KOPT-K1 (cell line): ENCODE results near the gene OSBPL9.

ENCODE experiments used
- H3K27ac ChIP-seq: fragments of 200-600 bp; sonication (generic); 2 replicates; pipeline ENCODE4 v1.5.1; 2016; ENCODE audit warnings: antibody characterized with exemption, mild to moderate bottlenecking, low read depth, low read length; ENCODE audit not compliant: poor library complexity, severe bottlenecking
- H3K36me3 ChIP-seq: fragments of 200-600 bp; sonication (generic); 2 replicates; pipeline ENCODE4 v1.5.1; 2017; ENCODE audit warnings: antibody characterized with exemption, mild to moderate bottlenecking, low read length, moderate library complexity; ENCODE audit not compliant: insufficient read depth
- H3K9me3 ChIP-seq: fragments of 200-600 bp; sonication (generic); 2 replicates; pipeline ENCODE4 v1.5.1; 2017; ENCODE audit warnings: antibody characterized with exemption, low read length, mild to moderate bottlenecking; ENCODE audit not compliant: insufficient read depth, poor library complexity, severe bottlenecking

Gene OSBPL9

DNA sequence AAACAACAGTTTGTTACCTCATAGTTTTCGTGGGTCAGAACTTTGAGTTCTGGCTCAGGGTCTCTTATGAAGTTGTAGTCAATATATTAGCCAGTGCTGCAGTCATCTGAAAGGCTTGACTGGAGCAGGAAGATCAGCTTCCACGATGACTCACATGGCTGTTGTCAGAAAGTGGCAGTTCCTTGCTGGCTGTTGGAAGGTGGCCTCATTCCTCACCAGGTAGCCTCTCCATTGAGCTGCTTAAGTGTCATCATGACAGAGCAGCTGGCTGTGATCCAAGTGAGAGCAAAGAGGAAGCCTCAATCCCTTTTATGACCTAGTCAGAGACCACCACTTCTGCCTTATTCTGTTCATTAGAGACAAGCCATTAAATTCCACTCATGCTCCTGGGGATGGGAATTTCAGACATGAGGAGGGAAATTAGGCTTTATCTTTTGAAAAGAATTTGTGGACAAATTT lies 5.6 kb downstream of the OSBPL9 start:
- Histone ChIP-seq H3K9me3 (no peaks in the 10 kb centered on the region), H3K36me3 (no peaks in the 10 kb centered on the region), H3K27ac (no peak overlapping the region)

- H3K36me3 ChIP-seq, result no peaks in the 10 kb centered on the region
- H3K27ac ChIP-seq, result no peak overlapping the region
- no peaks in the 10 kb centered on the region for H3K9me3 ChIP-seq
Measured at GRCh38 chr1:51623025-51623424, 6.1 kb downstream of the OSBPL9 start.

GRCh38 chr1:51623450-51623849 lies 6.6 kb downstream of the OSBPL9 start:
- no peaks in the 10 kb centered on the region for H3K9me3 ChIP-seq
- no peak overlapping the region for H3K27ac ChIP-seq
- H3K36me3 ChIP-seq, result no peaks in the 10 kb centered on the region

DNA sequence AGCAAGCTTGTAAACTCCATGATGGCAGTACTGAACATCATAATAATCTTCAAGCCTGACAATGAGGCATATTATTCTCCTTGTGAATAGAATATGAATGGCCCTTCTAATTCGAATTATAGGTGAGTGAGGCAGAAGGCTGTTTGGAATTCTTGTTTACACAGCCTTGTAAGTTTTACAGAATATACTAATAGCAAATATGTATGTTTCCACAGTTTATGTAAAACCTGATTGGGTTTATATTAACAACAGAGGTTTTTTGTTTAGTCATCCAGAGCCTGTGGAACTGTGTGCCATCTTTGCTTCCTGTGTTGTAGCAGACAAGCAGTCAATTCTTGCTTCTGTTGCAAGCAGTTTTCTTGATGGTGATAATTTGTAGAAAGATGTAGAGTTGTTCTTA lies 8.0 kb downstream of the OSBPL9 start:
- Histone ChIP-seq H3K9me3 (no peaks in the 10 kb centered on the region), H3K36me3 (no peaks in the 10 kb centered on the region), H3K27ac (no peak overlapping the region)

DNA sequence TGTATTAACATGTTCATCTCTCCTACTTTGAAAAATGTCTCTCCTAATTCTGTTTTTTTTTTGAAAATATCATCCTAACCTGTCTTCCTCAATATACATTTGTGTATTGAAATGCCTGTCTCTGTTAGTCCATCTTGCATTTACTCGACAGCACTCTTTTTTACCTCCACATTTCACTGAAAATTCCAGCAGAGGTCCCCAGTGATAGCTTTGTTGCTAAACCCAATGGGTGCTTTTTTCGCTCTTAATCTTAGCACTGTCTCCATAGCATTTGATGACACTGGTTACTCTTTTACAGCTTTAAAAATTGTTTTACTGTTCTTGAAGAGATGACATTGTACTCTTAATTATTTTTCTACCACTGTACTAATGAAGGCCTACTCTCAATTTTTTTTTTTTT lies 10.8 kb downstream of the OSBPL9 start:
- no peaks in the 10 kb centered on the region for H3K36me3 ChIP-seq
- no peaks in the 10 kb centered on the region for H3K9me3 ChIP-seq
- no peak overlapping the region for H3K27ac ChIP-seq

DNA sequence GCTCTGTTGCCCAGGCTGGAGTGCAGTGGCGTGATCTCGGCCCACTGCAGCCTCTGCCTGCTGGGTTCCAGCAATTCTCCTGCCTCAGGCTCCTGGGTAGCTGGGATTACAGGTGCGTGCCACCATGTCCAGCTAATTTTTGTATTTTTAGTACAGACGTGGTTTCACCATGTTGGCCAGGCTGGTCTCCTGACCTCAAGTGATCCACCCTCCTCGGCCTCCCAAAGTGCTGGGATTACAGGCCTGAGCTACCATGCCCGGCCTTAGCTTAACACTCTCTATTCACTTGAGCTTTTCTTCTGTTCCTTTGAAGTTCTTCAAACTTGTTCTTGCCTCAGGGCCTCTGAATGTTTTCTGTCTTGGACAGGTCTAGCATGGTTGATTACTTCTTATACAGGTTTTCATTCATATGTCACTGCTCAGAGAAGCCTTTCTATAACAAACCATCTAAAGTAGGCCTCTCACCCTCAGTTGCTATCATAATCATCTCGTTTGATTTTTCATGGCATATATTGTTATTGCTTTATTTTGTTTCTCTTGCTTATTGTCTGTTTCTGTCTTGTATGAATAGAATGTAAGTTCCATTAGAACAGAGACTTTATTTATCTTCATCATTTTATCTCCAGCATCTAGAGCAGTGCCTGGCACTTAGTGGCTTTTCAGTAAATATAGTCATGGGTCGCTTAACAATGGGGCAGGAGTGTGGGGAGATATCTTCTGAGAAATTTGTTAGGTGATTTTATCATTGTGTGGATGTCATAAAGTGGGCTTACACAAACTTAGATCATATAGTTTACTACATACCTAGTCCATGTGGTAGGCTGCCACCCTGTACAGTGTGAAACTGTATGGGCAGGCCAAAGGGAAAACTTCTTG lies 12.1 kb downstream of the OSBPL9 start:
- Histone ChIP-seq H3K27ac (no peak overlapping the region), H3K36me3 (no peaks in the 10 kb centered on the region), H3K9me3 (no peaks in the 10 kb centered on the region)

- Histone ChIP-seq H3K36me3 (no peaks in the 10 kb centered on the region), H3K27ac (no peak overlapping the region), H3K9me3 (no peaks in the 10 kb centered on the region)
Measured at GRCh38 chr1:51629918-51630317, 13.0 kb downstream of the OSBPL9 start.

GRCh38 chr1:51630393-51630792 lies 13.5 kb downstream of the OSBPL9 start:
- Histone ChIP-seq H3K27ac (no peak overlapping the region), H3K9me3 (no peaks in the 10 kb centered on the region), H3K36me3 (no peaks in the 10 kb centered on the region)

- Histone ChIP-seq H3K9me3 (no peaks in the 10 kb centered on the region), H3K27ac (no peak overlapping the region), H3K36me3 (no peaks in the 10 kb centered on the region)
Measured at GRCh38 chr1:51630922-51631321, 14.0 kb downstream of the OSBPL9 start.

- Histone ChIP-seq H3K36me3 (no peaks in the 10 kb centered on the region), H3K9me3 (no peaks in the 10 kb centered on the region), H3K27ac (no peak overlapping the region)
Measured at GRCh38 chr1:51631747-51632146, 14.9 kb downstream of the OSBPL9 start.

- H3K36me3 ChIP-seq, result no peaks in the 10 kb centered on the region
- no peaks in the 10 kb centered on the region for H3K9me3 ChIP-seq
- H3K27ac ChIP-seq, result no peak overlapping the region
Measured at GRCh38 chr1:51634618-51635017, 17.7 kb downstream of the OSBPL9 start.

- H3K9me3 ChIP-seq, result no peaks in the 10 kb centered on the region
- no peak overlapping the region for H3K27ac ChIP-seq
- no peaks in the 10 kb centered on the region for H3K36me3 ChIP-seq
Measured at GRCh38 chr1:51635615-51636014, 18.7 kb downstream of the OSBPL9 start.

- Histone ChIP-seq H3K27ac (no peak overlapping the region), H3K9me3 (no peaks in the 10 kb centered on the region), H3K36me3 (no peaks in the 10 kb centered on the region)
Measured at GRCh38 chr1:51636191-51636590, 19.3 kb downstream of the OSBPL9 start.

- Histone ChIP-seq H3K36me3 (no peaks in the 10 kb centered on the region), H3K27ac (no peak overlapping the region), H3K9me3 (no peaks in the 10 kb centered on the region)
Measured at GRCh38 chr1:51636764-51637522, 20.1 kb downstream of the OSBPL9 start.

DNA sequence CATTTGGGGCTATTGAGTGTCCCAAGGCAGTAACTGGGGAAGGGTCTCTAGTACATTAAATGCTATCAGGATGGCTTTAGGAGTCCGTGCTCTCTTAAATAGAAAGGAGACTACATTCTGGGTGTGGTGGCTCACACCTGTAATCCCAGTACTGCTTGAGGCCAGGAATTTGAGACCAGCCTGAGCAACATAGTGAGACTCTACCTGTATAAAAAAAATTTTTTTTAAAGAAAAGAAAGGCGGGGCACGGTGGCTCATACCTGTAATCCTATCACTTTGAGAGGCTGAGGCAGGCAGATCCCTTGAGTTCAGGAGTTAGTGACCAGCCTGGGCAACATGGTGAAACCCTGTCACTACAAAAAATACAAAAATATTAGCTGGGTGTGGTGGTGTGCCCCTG lies 21.5 kb downstream of the OSBPL9 start:
- Histone ChIP-seq H3K27ac (no peak overlapping the region), H3K9me3 (no peaks in the 10 kb centered on the region)

More for the DNA sequence above, 21.5 kb downstream of the OSBPL9 start:
- H3K36me3 ChIP-seq, result no peaks in the 10 kb centered on the region
